Suprapubic skin (tissue), 4 donors: ENCODE results near the gene STEAP4. TPM values are rescaled to one million over a fixed set of nuclear protein-coding genes. Genes with fewer than 3 reads are reported as not detected.

Source experiments
- DNase-seq, 2 donors: peaks; one replicate each; pipeline ENCODE4 v3.0.0-alpha.2; 2019; ENCODE audit warnings: low spot score in 2 of 2
- H3K27ac ChIP-seq: fragments of 200-600 bp; sonication (generic); one replicate; pipeline ENCODE4 v1.5.1; 2019
- H3K27me3 ChIP-seq: fragments of 200-600 bp; sonication (generic); one replicate; pipeline ENCODE4 v1.5.1; 2019
- H3K36me3 ChIP-seq: fragments of 200-600 bp; sonication (generic); one replicate; pipeline ENCODE4 v1.5.1; 2019
- H3K4me1 ChIP-seq: fragments of 200-600 bp; sonication (generic); one replicate; pipeline ENCODE4 v1.5.1; 2019
- H3K4me3 ChIP-seq: fragments of 200-600 bp; sonication (generic); one replicate; pipeline ENCODE4 v1.5.1; 2019; ENCODE audit warnings: mild to moderate bottlenecking
- H3K9me3 ChIP-seq: fragments of 200-600 bp; sonication (generic); one replicate; pipeline ENCODE4 v1.5.1; 2019
- CTCF ChIP-seq, 2 donors: fragments of 200-600 bp in 1 of 2; fragments of 450-650 bp in 1 of 2; sonication (generic) in 1 of 2; IDR thresholded peaks; one replicate each; pipeline ENCODE4 v1.5.1; 2016 to 2019; ENCODE audit warnings: antibody characterized with exemption in 2 of 2, mild to moderate bottlenecking in 1 of 2, moderate library complexity in 1 of 2
- EP300 ChIP-seq: sonication (generic); formaldehyde crosslinking; IDR thresholded peaks from one replicate; pipeline ENCODE4 v1.6.1; 2017; ENCODE audit warnings: antibody characterized with exemption
- POLR2A ChIP-seq, 2 donors: fragments of 450-650 bp; IDR thresholded peaks; one replicate each; pipeline ENCODE4 v1.6.1; 2017; ENCODE audit warnings: antibody characterized with exemption in 2 of 2, mild to moderate bottlenecking in 2 of 2, moderate library complexity in 2 of 2
- POLR2AphosphoS5 ChIP-seq, 3 donors: sonication (generic); formaldehyde crosslinking; IDR thresholded peaks; one replicate each; pipeline ENCODE4 v1.6.1; 2017; ENCODE audit warnings: antibody characterized with exemption in 3 of 3
- WGBS: methylation state at CpG from one replicate; pipeline ENCODE4 v1.1.5; 2018; 5-methylcytosine and 5-hydroxymethylcytosine counted together
- total RNA-seq, 4 donors: library from RNA; depleted of rRNA; stranded (reverse); fragments of >200 nt; gene quantifications; one replicate each; pipeline ENCODE4 v1.1.0, GENCODE V29; 2016

STEAP4 gene
- total RNA-seq, 4 donors from 2014 or later, result 19.3 to 33.0 (median 24.2) TPM

- no peak for TF ChIP-seq CTCF (IDR thresholded peaks at IDR 0.05)
- TF ChIP-seq POLR2AphosphoS5 (IDR thresholded peaks at IDR 0.05), result no peak
- no peak for TF ChIP-seq POLR2A (IDR thresholded peaks at IDR 0.05)
- no peak for TF ChIP-seq EP300
- Histone ChIP-seq H3K27ac (no peak overlapping the region), H3K4me1 (peaks cover 47% of the 10 kb centered on the region), H3K9me3 (no peaks in the 10 kb centered on the region), H3K4me3 (no peak overlapping the region), H3K36me3 (no peaks in the 10 kb centered on the region), H3K27me3 (no peaks in the 10 kb centered on the region)
- no peak for DNase-seq
- WGBS, result 36% methylated on average over 4 of the region's 4 CpGs
These were observed 7.4 kb upstream of the STEAP4 start for GRCh38 chr7:88314061-88314491.

DNA sequence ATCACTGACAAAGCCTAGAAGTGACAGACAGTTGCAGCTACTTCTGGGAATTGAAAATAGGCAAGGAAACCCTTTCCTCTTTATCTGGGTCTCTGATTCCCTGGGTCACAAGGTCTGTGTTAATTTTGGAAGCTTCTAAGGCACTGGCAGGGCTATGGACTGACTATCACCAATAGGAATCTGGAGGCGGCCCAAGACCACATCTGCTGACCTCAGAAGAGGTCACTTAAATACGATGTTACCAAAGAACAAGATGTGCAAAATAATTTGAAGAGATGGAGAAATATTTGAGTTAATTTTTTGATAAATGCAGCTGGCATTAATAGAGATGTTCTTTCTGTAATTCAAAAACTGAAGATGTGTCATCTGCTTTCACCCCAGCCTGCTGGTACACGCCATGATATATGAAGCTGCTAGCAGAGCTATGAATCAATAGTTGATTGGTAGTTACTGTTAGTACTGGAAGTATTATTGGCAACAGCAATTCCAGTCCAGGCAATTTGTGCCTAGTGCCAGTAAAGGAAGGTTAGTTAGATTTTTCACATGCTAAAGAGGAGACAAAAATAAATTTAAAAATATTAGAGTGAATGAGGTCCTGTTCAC, 5.5 kb upstream of the STEAP4 start:
- Histone ChIP-seq H3K36me3 (no peaks in the 10 kb centered on the region), H3K4me3 (no peak overlapping the region), H3K9me3 (no peaks in the 10 kb centered on the region), H3K27me3 (no peaks in the 10 kb centered on the region), H3K4me1 (peaks cover 60% of the 10 kb centered on the region), H3K27ac (peak overlapping the region; percentile 69)
- peak; percentile 90 for DNase-seq
- TF ChIP-seq POLR2AphosphoS5 (IDR thresholded peaks at IDR 0.05), result peak in 1 of 3 donors; percentile 47
- TF ChIP-seq CTCF (IDR thresholded peaks at IDR 0.05), result no peak
- 27% methylated on average over 3 of the region's 3 CpGs for whole genome bisulfite sequencing

DNA sequence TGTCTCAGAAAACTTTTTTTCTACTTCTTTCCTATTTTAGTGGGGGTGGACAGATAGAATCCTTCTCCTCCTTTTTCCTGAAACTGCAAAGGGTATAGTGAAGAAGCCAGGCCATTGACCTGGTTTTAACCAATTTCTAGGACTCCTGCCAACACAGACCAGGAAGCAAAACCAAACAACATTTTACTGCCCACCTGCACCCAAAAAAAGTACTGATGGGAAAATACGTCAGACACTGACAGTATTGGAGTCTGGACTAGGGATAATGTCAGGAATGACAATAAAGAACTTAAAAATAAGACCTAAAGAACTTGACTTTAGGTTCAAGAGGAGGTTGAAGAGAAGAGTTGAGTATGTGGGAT, 5.0 kb upstream of the STEAP4 start:
- H3K36me3 ChIP-seq, result no peaks in the 10 kb centered on the region
- peaks cover 65% of the 10 kb centered on the region for H3K4me1 ChIP-seq
- no peak for DNase-seq
- no peak overlapping the region for H3K4me3 ChIP-seq
- H3K27ac ChIP-seq, result peak overlapping the region; percentile 69
- TF ChIP-seq POLR2AphosphoS5 (IDR thresholded peaks at IDR 0.05) (no peak), CTCF (IDR thresholded peaks at IDR 0.05) (no peak), EP300 (no peak), POLR2A (IDR thresholded peaks at IDR 0.05) (no peak)
- WGBS, result 36% methylated on average over 1 of the region's 1 CpG
- H3K9me3 ChIP-seq, result no peaks in the 10 kb centered on the region
- no peaks in the 10 kb centered on the region for H3K27me3 ChIP-seq

DNA sequence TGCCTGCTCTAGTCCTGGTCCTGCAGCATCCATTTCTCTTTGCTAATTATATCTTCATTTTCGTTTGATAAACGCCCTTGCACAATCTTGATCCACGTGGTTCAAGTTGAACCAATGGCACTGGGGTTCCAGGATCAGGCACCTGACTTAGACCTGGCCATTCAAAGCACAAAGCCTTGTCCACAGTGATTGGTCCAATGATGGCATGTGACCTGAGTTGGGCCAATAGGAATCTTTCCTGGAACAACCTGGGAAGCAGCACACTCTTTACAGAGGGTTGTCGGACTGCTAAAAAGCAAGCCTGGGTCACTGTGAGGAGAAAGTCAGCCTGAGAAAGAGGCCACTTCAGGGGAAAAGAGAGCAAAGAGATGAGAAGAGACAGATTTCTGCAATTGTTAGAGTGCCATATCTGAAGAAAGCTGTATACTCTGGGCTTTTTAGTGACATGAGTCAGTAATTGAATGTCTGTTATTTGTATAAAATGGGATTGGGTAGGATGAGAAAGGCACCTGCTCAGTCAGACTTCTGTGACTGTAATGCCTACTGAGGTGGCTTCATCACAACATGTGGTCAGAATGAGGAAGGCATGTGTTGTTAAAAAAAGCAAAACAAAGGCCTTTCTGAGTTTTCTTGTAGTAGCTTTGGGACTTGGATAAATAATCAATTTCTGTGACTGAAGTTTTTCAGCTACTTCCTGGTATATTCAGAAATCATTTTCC, 4.4 kb upstream of the STEAP4 start:
- TF ChIP-seq CTCF (IDR thresholded peaks at IDR 0.05) (no peak), POLR2AphosphoS5 (IDR thresholded peaks at IDR 0.05) (no peak), POLR2A (IDR thresholded peaks at IDR 0.05) (no peak), EP300 (no peak)
- no peaks in the 10 kb centered on the region for H3K36me3 ChIP-seq
- H3K27me3 ChIP-seq, result no peaks in the 10 kb centered on the region
- no peak overlapping the region for H3K4me3 ChIP-seq
- peak overlapping the region; percentile 69 for H3K27ac ChIP-seq
- peaks cover 70% of the 10 kb centered on the region for H3K4me1 ChIP-seq
- DNase-seq, result no peak
- 92% methylated on average over 4 of the region's 4 CpGs for WGBS
- H3K9me3 ChIP-seq, result no peaks in the 10 kb centered on the region

DNA sequence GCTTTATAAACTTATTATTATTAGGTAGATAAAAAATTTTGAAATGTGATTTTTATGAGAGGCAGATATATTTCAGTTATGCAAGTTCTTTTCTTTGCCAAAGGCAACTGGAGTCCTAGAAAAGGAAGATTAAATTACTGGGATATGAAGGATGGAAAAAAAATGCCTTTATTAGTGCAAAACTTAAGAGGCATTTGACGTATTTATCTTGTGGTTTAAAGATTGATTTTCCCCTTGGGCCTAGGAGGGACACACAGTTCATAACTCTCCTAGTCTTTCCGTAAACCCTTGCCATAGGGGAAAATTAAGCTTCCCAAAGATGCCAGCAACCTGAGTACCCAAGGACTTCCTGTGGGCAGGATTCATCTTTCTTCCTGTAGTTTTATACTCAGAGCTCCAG, 3.1 kb upstream of the STEAP4 start:
- peaks cover 75% of the 10 kb centered on the region for H3K4me1 ChIP-seq
- H3K27ac ChIP-seq, result peak overlapping the region; percentile 69
- no peak for TF ChIP-seq POLR2A (IDR thresholded peaks at IDR 0.05)
- TF ChIP-seq CTCF (IDR thresholded peaks at IDR 0.05), result no peak
- no peak for TF ChIP-seq EP300
- no peak for TF ChIP-seq POLR2AphosphoS5 (IDR thresholded peaks at IDR 0.05)
- 32% methylated on average over 2 of the region's 2 CpGs for WGBS
- H3K36me3 ChIP-seq, result no peaks in the 10 kb centered on the region
- no peak for DNase-seq
- no peaks in the 10 kb centered on the region for H3K27me3 ChIP-seq
- H3K9me3 ChIP-seq, result no peaks in the 10 kb centered on the region
- H3K4me3 ChIP-seq, result no peak overlapping the region
